Effector memory CD8-positive, alpha-beta T cell (primary cell): Measurements from ENCODE around the gene TEKT5.

ENCODE experiments used
- ATAC-seq: fragments of 150-1000 bp; cut with Tn5 transposase; replicated peaks from 2 replicates; pipeline ENCODE4 v1.10.0; 2021; ENCODE audit warnings: mild to moderate bottlenecking, moderate library complexity
- DNase-seq, 3 experiments: peaks; one replicate each; pipeline ENCODE4 v3.0.0; 2021
- H3K27ac Mint-ChIP-seq, 2 donors: one replicate each; pipeline ENCODE4 v1.8.0; 2022; ENCODE audit warnings: mild to moderate bottlenecking in 2 of 2, mixed read lengths in 2 of 2, moderate library complexity in 2 of 2
- H3K27me3 Mint-ChIP-seq, 2 donors: one replicate each; pipeline ENCODE4 v1.8.0; 2022; ENCODE audit warnings: mixed read lengths in 2 of 2
- H3K36me3 Mint-ChIP-seq: one replicate; pipeline ENCODE4 v1.8.0; 2022; ENCODE audit warnings: mild to moderate bottlenecking, moderate library complexity, mixed read lengths; ENCODE audit not compliant: insufficient read depth
- H3K4me1 Mint-ChIP-seq, 2 donors: one replicate each; pipeline ENCODE4 v1.8.0; 2022; ENCODE audit warnings: low read depth in 2 of 2, mixed read lengths in 2 of 2
- H3K4me3 Mint-ChIP-seq, 2 donors: one replicate each; pipeline ENCODE4 v1.8.0; 2022; ENCODE audit warnings: mild to moderate bottlenecking in 2 of 2, mixed read lengths in 2 of 2, moderate library complexity in 2 of 2
- H3K9me3 Mint-ChIP-seq, 2 donors: one replicate each; pipeline ENCODE4 v1.8.0; 2022; ENCODE audit warnings: mixed read lengths in 2 of 2

TEKT5 gene

GRCh38 chr16:10578474-10579316, 116.0 kb downstream of the TEKT5 start:
- peaks cover 59 to 85% of the 10 kb centered on the region in 2 donors for H3K27me3 Mint-ChIP-seq
- H3K36me3 Mint-ChIP-seq = no peaks in the 10 kb centered on the region
- no peaks in the 10 kb centered on the region for H3K9me3 Mint-ChIP-seq
- H3K4me3 Mint-ChIP-seq = no peak overlapping the region
- peaks cover 0 to 3% of the 10 kb centered on the region in 2 donors for H3K4me1 Mint-ChIP-seq
- DNase-seq (no peak), ATAC-seq (no peak)
- no peak overlapping the region for H3K27ac Mint-ChIP-seq
